GM12873 (cell line): ENCODE results near the gene LARP4.

Experiments used
- CTCF ChIP-seq: IDR thresholded peaks from 2 replicates; pipeline ENCODE4 v1.5.1; 2012; ENCODE audit warnings: low read depth, mild to moderate bottlenecking, moderate library complexity, low read length, control low read depth; ENCODE audit not compliant: insufficient read depth; ENCODE audit errors: missing control alignments

The LARP4 gene

DNA sequence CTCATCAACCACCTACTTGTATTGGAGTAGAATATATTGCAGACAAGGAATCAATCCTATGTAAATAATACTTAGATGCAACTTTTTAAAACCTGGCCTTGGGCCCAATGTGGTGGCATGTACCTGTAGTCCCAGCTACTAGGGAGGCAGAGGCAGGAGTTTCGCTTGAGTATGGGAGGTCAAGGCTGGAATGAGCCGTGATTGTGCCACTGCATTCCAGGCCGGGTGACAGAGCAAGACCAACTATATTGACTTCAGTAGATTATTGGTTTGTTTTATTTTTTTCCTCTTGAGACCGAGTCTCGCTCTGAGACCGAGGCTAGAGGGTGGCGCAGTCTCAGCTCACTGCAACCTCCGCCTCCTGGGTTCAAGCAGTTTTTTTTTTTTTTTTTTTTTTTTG, 3.6 kb downstream of the LARP4 start:
- no peak for TF ChIP-seq CTCF

DNA sequence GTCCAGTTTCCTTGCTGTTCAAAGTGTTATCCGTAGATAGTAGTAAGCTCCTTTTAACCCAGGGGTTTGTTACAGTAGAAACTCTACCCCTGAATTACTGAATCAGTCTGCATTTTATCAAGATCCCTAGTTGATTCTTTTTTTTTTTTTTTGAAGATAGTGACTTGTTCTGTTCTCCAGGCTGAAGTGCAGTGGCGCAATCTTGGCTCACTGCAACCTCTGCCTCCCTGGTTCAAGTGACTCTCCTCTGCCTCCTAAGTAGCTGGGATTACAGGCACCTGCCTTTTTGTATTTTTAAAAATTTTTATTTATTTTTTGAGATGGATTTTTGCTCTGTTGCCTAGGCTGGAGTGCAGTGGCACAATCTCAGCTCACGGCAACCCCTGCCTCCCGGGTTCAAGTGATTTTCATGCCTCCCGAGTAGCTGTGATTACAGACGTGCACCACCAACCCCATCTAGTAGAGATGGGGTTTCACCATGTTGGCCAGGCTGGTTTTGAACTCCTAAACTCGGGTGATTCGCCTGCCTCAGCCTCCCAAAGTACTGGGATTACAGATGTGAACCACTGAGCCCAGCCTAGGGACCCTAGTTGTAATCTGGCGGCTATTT, 10.5 kb downstream of the LARP4 start:
- TF ChIP-seq CTCF, result no peak

DNA sequence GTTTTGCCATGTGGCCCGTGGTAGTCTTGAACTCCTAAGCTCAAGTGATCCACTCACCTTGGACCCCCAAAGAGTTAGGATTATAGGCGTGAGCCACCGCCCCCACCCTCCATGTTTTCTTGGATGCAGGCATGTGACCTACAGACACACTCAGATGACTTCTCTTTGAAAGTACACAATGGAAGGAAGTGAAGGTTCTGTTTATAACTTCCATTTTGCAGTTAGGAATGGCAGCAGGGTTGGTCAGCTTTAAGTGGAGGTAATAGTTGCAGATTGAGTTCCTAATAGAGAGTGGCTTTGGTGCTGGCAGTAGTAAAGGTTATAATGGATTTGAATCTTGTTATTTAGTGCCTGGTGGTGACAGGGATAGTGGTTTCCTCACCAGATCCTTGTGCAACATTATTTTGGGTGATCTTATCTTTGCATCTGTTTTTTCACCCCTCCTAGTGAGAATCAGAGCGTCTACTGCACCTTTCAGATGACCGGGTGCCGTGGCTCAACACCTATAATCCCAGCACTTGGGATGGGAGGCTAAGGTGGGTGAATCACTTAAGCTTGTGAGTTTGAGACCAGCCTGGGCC, 15.3 kb downstream of the LARP4 start:
- TF ChIP-seq CTCF, result no peak

- no peak for TF ChIP-seq CTCF
Observed at GRCh38 chr12:50419112-50419909, 18.6 kb downstream of the LARP4 start.

DNA sequence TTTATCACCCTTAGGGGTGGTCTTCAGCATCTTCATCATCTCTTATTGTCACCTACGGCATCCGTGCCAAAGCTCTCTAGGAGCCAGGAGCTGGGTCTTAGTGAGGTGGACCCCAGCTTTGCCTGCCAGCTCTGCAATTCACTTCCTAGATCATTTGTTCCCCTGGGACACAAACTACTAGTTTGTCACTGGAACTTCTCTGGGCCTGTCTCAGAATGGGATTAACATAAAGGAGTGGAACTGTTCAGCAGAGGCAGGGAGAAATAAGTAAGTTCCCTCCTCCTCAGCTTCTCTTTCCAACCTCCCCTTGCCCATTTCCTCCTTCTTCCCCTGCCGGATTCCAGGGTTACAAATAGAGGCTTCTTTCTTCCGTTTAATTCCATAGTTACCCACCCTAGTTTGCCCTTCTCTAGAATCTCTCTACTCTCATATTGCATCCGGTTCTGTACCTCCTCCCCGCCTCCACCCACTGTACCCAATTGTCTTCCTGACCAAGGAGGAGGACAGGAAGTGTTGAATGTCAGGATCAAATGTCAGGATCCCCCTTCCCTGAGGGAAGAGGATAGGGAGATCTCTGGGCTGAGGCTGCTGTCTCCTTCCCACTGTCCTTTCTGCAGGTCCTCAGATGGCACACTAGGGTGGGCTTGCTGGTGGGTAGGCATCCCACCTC, 25.0 kb downstream of the LARP4 start:
- TF ChIP-seq CTCF, result no peak

DNA sequence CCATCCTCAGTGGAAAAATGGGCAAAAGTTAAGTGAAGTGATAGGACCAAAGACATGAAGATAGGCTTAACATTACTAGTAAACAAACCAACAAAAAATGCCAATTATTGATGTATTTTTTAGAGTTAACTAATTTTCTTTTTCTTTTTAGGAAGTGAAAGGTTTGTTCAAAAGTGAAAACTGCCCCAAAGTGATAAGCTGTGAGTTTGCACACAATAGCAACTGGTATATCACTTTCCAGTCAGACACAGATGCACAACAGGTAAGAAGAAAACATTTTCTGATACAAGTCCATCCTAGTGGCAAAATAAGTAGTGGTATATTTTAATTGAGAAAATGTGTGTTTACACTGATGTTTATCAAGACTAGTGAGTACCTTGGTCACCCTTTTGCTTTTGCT, 39.6 kb downstream of the LARP4 start:
- TF ChIP-seq CTCF, result no peak

DNA sequence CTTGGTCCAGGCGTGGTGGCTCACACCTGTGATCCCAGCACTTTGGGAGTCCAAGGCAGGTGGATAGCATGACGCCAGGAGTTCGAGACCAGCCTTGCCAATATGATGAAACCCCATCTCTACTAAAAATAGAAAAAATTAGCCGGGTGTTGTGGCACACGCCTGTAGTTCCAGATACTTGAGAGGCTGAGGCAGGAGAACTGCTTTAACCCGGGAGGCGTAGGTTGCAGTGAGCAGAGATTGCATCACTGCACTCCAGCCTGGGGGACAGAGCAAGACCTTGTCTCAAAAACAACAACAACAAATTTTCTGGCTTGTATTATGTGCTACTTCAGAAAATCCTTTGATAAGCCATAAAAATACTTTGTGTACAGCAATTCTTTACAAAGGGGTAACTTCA, 41.1 kb downstream of the LARP4 start:
- no peak for TF ChIP-seq CTCF
